GM19035 (cell line): ENCODE measurements around the gene BOLA1.
"Not testable (repeated sequence)": the region's sequence is repeated elsewhere in the genome, so short reads cannot be mapped to it uniquely, and the experiment has no call there.

Source experiments
- ATAC-seq: cut with Tn5 transposase; IDR thresholded peaks from one replicate; pipeline ENCODE4 v1.9.1; 2021; ENCODE audit not compliant: unreplicated experiment

BOLA1 gene

DNA sequence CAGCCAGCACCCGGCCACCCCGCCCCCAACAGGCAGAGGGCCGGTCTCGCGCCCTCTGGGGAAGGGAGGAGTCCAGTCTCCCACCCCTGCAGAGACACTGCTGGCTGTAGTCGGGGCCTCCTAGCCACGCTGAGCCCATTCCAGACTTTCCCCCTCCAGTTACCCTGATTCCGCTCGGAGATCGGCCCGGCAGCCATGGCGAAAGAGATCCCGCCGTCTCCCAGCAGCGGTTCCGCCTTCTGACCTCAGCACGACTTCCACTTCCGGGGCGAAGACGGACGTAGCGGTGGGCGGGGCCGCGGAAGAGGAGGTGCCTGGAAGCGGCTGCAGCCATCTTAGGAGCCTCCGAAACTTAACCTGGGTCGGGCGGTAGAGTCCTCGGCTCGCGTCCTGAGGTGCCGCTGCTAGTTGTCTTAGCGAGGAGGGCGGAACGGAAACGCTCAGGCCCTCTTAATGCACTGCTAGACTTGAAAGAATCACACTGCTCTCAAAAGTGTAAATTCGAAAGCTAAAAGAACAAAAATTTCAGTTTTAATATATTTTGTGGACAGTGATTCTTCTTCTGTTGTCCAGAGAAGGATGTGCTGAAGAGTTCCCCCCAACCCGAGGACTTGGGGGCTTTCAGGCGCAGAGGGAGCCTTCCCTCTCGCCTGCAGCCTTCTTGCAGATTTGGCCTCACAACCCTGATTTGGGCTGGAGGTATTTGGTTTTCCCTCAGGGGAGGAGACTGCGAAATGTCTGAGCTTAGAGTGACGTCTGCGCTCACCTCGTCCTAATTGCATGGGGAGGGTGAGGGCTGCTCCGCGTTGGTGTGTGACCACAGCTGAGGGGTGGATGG is 28.4 kb downstream of the BOLA1 start, which contains the start of gene SF3B4:
Gene SF3B4 (minus strand): TSS at position 241 of the 838 bp plus-strand sequence. CDS start 44 bp downstream, at position 197.
- ATAC-seq, result peak; percentile 98

DNA sequence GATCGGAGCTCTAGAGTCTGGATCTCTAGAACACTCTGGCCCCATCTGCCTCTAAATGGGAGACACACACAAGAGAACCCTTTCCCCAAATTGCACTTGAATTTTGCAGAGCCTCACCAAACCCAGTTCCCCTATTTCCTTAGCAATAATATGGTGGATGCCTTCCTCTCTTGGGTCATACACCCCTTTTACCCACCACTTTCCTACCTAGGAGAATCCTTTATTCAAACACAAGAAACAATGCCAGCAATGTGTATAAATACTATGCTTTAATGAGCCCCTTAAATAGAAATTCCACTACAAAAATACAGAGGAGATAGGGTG is 29.0 kb downstream of the BOLA1 start:
- ATAC-seq, result no peak

GRCh38 chr1:149929856-149930255 is 30.5 kb downstream of the BOLA1 start:
- ATAC-seq, result no peak

GRCh38 chr1:149931212-149931790 is 31.9 kb downstream of the BOLA1 start:
- ATAC-seq, result no peak

DNA sequence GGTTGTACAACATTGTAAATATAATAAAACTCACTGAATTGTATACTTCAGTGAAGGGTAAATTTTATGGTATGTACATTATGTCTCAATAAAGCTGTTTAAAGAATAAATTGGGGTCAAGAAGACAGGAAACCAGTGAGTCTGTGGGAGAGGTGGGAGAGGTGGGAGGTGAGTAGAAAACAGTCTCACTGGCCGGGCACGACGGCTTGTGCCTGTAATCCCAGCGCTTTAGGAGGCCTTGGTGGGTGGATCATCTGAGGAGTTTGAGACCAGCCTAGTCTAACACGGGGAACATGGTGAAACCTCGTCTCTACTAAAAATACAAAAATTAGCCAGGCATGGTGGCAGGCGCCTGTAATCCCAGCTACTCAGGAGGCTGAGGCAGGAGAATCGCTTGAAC is 33.1 kb downstream of the BOLA1 start:
- ATAC-seq, result no peak

- no peak for ATAC-seq
Observed at GRCh38 chr1:149933208-149933607, 33.8 kb downstream of the BOLA1 start.

DNA sequence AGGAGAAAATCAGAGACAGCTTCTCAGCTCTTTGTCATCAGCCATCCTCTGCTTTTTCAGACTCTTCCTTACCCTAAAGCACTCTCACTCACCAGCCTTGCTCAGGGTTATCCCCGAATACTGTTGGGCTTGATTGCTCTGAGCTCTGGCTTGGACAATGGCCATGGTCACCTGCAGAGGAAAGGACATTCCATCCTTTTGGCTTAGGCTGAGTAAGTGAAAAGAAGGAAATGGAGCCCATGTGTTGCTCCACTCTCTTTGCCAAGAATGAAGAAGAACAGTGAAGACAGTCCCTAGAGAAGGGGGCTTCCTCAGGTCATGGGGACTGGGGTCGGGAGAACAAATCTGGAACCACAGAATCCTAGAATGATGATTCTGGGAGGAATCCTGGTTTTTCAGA is 35.0 kb downstream of the BOLA1 start:
- no peak for ATAC-seq

DNA sequence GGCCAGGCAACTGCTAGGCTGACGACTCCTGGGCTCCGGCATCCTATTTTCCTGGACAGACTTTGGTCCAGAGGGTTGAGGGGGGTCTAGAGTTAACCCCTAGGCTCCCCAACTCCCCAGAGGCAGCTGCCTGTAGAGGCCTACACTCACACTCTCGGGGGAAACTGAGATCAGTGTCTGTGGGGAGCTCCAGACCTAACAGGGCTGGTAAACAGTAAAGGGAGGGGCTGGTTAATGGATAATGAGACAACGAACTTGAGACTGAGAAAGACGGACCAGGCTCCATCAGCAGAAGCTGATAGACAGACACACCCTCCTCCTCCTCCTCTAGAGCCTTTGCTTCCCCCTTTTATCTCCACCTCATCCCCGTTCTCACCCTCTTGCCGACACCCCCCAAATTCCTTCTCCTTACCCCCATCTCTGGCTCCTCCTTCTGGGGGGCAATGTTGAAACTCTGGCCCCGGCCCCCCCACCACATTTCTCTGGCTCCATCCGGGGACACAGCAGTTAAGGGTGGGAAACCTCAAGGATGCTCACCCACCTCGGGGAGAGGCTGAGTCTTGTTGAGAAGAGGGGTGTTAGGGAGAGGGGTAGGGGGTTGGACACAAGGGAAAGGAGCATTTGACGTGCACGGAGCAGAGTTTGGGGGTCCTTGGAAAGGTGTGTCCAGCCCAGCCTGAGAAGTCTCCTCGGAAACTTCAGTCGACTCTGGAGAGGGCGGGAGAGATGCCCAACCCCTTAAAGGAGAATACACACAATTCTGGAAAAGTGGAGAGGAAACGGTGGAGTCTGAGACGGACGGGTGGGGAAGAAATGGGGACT is 37.0 kb downstream of the BOLA1 start, which contains the start of gene MTMR11:
Gene MTMR11 (minus strand): TSS at position 710 of the 822 bp plus-strand sequence. CDS start 232 bp downstream, at position 478.
- no peak for ATAC-seq

DNA sequence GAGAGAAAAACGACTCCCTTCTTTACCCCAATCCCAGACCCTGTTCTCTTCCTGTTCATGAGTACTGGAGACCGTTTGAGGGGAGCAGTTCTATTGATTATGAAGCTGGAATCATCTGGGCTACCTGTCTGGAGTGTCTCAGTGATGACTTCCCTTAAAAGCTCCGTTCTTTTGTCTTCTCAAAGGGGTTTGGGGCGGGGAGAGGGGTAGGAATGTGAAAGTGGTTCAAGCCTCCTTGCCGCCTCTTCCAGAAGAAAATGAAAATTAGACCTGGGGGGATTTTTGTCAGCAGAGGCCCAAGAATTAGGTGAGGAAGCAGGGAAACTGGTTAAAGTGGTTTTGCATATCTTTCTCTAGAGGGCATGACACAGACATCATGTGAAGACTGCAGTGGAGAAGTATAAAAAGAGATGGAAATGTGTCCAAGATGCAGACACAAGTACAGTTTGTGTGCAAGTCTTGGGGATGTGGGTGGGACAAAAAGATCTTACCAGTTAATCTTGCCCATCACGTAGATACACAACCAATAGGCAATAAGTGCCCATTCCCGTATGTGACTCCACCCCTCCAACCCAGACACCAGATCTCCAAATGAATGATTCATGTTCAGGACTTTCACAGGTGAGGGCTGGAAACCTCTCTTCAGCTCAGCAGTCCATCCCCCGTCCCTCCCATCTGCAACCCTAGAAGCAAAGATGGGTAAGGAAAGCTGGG is 37.8 kb downstream of the BOLA1 start:
- ATAC-seq, result no peak

DNA sequence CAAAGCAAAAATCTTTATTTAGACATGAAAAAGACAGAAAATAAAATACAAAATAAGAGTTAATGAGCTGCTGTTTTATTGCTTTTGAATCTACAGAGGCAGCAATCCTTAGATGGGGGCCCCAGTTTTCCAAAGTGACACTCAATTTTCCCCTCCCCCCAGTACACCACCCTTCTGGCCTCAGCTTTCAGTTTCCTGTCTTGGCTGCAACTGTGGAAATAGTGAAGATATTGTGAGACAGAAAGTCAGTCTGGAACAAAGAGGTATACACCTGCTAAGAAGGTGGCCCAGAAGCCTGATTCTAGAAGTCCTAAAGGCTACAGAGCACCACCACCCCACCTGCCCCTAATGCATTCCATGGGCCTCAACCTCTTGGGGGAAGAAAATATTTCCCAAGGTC is 38.4 kb downstream of the BOLA1 start:
- no peak for ATAC-seq

- ATAC-seq, result not testable (repeated sequence)
Observed at GRCh38 chr1:149938668-149939003, 39.3 kb downstream of the BOLA1 start.

- ATAC-seq, result no peak
Observed at GRCh38 chr1:149940427-149940826, 41.1 kb downstream of the BOLA1 start.

- no peak for ATAC-seq
Observed at GRCh38 chr1:149942207-149942606, 42.8 kb downstream of the BOLA1 start.

GRCh38 chr1:149942885-149943284 is 43.5 kb downstream of the BOLA1 start:
- ATAC-seq, result no peak

GRCh38 chr1:149945206-149945605 is 45.8 kb downstream of the BOLA1 start:
- ATAC-seq, result no peak

GRCh38 chr1:149949911-149950310 is 50.5 kb downstream of the BOLA1 start:
- ATAC-seq, result no peak
